Panc1 (cell line): ENCODE data around the gene DPP4. TPM values are rescaled to one million over a fixed set of nuclear protein-coding genes. Genes with fewer than 3 reads are reported as not detected.
A peak's percentile ranks its signal among the peaks of the same experiment; 100 is the strongest.

Experiments
- ATAC-seq: fragments of 200-7000 bp; cut with Tn5 transposase; 2 replicates; pipeline ENCODE4 v1.9.1; 2020; ENCODE audit warnings: mild to moderate bottlenecking, moderate library complexity
- BruUV-seq: library from RNA; stranded (reverse); fragments of 400-500 nt; replicated peaks from 2 replicates; lab custom pipeline; 2021; lab: Mats Ljungman, UMichigan
- CTCF ChIA-PET: fragments of 300-600 bp; sonication (Branson Sonifier 250); formaldehyde crosslinking; loops from one replicate; lab custom pipeline; 2022; ENCODE audit warnings: antibody characterized with exemption; lab: Charles Lee
- POLR2A ChIA-PET: fragments of 300-600 bp; sonication (Branson Sonifier 250); formaldehyde crosslinking; loops from one replicate; lab custom pipeline; 2022; ENCODE audit warnings: antibody characterized with exemption; lab: Charles Lee
- DNase-seq: peaks from one replicate; pipeline ENCODE4 v3.0.0-alpha.2; 2010; ENCODE audit warnings: low read depth, low spot score
- H3K27ac ChIP-seq: 2 replicates; pipeline ENCODE4 v1.5.1; 2011; ENCODE audit warnings: mild to moderate bottlenecking, low read length, inconsistent platforms
- H3K27me3 ChIP-seq: fragments of 200-500 bp; sonication (Bioruptor generic); 2 replicates; pipeline ENCODE4 v1.6.0; 2014; ENCODE audit warnings: low read length, inconsistent platforms; ENCODE audit not compliant: control insufficient read depth, insufficient read depth
- H3K36me3 ChIP-seq: fragments of 200-500 bp; sonication (Bioruptor generic); 2 replicates; pipeline ENCODE4 v1.5.1; 2014; ENCODE audit warnings: inconsistent platforms, mild to moderate bottlenecking, low read length, moderate library complexity; ENCODE audit not compliant: control insufficient read depth, insufficient read depth
- H3K4me1 ChIP-seq: 2 replicates; pipeline ENCODE4 v1.5.1; 2011; ENCODE audit warnings: inconsistent platforms, mild to moderate bottlenecking, low read length, moderate library complexity; ENCODE audit not compliant: control insufficient read depth, insufficient read depth
- H3K4me3 ChIP-seq, 2 experiments: 2 replicates each; pipeline ENCODE4 v1.5.1; 2011 to 2012; ENCODE audit warnings: low read depth in 2 of 2, low read length in 2 of 2, mild to moderate bottlenecking in 2 of 2, inconsistent platforms in 1 of 2, moderate library complexity in 1 of 2
- H3K9me3 ChIP-seq: fragments of 200-500 bp; sonication (Bioruptor generic); 2 replicates; pipeline ENCODE4 v1.5.1; 2014; ENCODE audit warnings: low read depth, mild to moderate bottlenecking, inconsistent platforms, low read length, moderate library complexity; ENCODE audit not compliant: control insufficient read depth, insufficient read depth
- POLR2AphosphoS5 ChIP-seq: IDR thresholded peaks from 2 replicates; pipeline ENCODE4 v1.6.1; 2012; ENCODE audit warnings: mild to moderate bottlenecking, low read depth, low read length, moderate library complexity
- SIN3A ChIP-seq: IDR thresholded peaks from 2 replicates; pipeline ENCODE4 v1.6.1; 2012; ENCODE audit warnings: low read depth, mild to moderate bottlenecking, low read length, moderate library complexity, borderline replicate concordance; ENCODE audit not compliant: insufficient read depth
- TCF7L2 ChIP-seq: IDR thresholded peaks from 2 replicates; pipeline ENCODE4 v1.6.1; 2011; ENCODE audit warnings: mild to moderate bottlenecking, low read depth, low read length, inconsistent platforms
- in situ Hi-C: cut with HindIII; loops from 2 replicates; pipeline ENCODE4 v1.10.0; 2016; ENCODE audit warnings: low sequenced_read_pairs, low pct_unique_long_range_greater_than_20kb
- intact Hi-C: fragments of 100-400 bp; cut with micrococcal nuclease; formaldehyde crosslinking; loops from one replicate; pipeline ENCODE4 v1.10.0; 2022; ENCODE audit not compliant: unreplicated experiment
- total RNA-seq: library from RNA; stranded (reverse); gene quantifications from one replicate; pipeline ENCODE4 v1.2.1, GENCODE V29; 2021; ENCODE audit not compliant: unreplicated experiment
- TF ChIP-seq, protein P1 (sequence below), 2 experiments: IDR thresholded peaks; 2 replicates each; pipeline ENCODE4 v1.6.1; 2011 to 2012; ENCODE audit warnings: low read depth in 2 of 2, control low read depth in 1 of 2, low read length in 1 of 2, mild to moderate bottlenecking in 1 of 2, moderate library complexity in 1 of 2; ENCODE audit not compliant: insufficient read depth in 1 of 2
- TF ChIP-seq, protein P2 (sequence below): fragments of 450-650 bp; IDR thresholded peaks from 2 replicates; pipeline ENCODE4 v1.5.1; 2017; ENCODE audit warnings: mild to moderate bottlenecking

The DPP4 gene
- total RNA-seq, 1 experiment from 2014 or later: 0.23 TPM

DNA sequence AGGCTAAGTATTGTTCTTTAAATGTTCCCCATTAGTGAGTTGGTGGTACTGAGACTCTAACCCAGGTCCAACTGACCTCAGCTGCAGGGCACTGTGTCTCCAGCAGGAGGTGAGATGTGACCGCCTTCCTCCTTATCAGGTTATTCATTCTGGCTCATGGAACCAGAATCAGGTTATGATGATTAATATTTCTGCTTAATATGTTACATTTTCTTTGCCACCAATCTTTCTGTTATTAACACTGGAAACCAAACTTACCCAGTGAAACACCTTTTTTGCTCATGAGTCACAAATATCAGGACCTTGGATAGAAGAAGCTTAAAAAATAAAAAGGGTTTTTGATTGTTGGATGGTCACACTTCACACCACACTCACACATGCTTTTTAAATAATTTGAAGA lies 85.4 kb downstream of the DPP4 start:
- intact Hi-C loops: no loop called here
- Histone ChIP-seq H3K9me3 (no peaks in the 10 kb centered on the region), H3K4me1 (no peaks in the 10 kb centered on the region), H3K27ac (no peak overlapping the region), H3K27me3 (no peaks in the 10 kb centered on the region), H3K36me3 (no peaks in the 10 kb centered on the region), H3K4me3 (no peak overlapping the region)
- ChIA-PET CTCF (no interaction called here), POLR2A (no interaction called here)
- BruUV-seq: no TSS peak
- TF ChIP-seq, protein P1, sequence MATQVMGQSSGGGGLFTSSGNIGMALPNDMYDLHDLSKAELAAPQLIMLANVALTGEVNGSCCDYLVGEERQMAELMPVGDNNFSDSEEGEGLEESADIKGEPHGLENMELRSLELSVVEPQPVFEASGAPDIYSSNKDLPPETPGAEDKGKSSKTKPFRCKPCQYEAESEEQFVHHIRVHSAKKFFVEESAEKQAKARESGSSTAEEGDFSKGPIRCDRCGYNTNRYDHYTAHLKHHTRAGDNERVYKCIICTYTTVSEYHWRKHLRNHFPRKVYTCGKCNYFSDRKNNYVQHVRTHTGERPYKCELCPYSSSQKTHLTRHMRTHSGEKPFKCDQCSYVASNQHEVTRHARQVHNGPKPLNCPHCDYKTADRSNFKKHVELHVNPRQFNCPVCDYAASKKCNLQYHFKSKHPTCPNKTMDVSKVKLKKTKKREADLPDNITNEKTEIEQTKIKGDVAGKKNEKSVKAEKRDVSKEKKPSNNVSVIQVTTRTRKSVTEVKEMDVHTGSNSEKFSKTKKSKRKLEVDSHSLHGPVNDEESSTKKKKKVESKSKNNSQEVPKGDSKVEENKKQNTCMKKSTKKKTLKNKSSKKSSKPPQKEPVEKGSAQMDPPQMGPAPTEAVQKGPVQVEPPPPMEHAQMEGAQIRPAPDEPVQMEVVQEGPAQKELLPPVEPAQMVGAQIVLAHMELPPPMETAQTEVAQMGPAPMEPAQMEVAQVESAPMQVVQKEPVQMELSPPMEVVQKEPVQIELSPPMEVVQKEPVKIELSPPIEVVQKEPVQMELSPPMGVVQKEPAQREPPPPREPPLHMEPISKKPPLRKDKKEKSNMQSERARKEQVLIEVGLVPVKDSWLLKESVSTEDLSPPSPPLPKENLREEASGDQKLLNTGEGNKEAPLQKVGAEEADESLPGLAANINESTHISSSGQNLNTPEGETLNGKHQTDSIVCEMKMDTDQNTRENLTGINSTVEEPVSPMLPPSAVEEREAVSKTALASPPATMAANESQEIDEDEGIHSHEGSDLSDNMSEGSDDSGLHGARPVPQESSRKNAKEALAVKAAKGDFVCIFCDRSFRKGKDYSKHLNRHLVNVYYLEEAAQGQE (IDR thresholded peaks at IDR 0.05; ENCODE audit: insufficient read depth in 1 of 2, low read depth in 2 of 2, low read length in 1 of 2): 0 out of 4 replicates have a peak, but pooled peaks of 1 of the 2 experiments have one; percentile 49
- TF ChIP-seq TCF7L2: no peak
- TF ChIP-seq, protein P2, sequence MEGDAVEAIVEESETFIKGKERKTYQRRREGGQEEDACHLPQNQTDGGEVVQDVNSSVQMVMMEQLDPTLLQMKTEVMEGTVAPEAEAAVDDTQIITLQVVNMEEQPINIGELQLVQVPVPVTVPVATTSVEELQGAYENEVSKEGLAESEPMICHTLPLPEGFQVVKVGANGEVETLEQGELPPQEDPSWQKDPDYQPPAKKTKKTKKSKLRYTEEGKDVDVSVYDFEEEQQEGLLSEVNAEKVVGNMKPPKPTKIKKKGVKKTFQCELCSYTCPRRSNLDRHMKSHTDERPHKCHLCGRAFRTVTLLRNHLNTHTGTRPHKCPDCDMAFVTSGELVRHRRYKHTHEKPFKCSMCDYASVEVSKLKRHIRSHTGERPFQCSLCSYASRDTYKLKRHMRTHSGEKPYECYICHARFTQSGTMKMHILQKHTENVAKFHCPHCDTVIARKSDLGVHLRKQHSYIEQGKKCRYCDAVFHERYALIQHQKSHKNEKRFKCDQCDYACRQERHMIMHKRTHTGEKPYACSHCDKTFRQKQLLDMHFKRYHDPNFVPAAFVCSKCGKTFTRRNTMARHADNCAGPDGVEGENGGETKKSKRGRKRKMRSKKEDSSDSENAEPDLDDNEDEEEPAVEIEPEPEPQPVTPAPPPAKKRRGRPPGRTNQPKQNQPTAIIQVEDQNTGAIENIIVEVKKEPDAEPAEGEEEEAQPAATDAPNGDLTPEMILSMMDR: 0 out of 2 replicates have a peak, but pooled peaks have one; percentile 7
- TF ChIP-seq POLR2AphosphoS5: no peak
- DNase-seq: no peak
- in situ Hi-C loops: no loop called here
- ATAC-seq: no peak

DNA sequence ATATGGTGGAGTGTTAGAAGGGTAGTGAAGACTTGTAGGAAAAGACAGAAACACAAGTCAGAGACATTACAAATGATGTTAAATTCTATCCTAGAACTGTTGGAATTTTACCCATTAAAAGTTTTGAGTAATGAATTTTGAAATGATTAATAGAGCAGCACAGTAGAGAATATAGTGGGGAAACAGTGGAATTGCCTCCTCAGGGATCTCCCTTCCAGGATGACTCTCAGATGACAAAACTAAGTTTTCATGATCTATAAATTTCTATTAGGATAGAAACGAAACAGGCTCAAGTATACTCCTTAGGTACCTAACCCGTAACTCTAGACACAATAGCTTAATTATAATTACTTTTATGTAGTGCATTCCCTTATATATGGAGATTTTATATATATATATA lies 86.7 kb downstream of the DPP4 start:
- Histone ChIP-seq H3K27ac (no peak overlapping the region), H3K4me3 (no peak overlapping the region), H3K36me3 (no peaks in the 10 kb centered on the region), H3K4me1 (no peaks in the 10 kb centered on the region), H3K27me3 (no peaks in the 10 kb centered on the region), H3K9me3 (no peaks in the 10 kb centered on the region)
- DNase-seq: no peak
- BruUV-seq: no TSS peak
- no peak for TF ChIP-seq SIN3A
- no peak for TF ChIP-seq TCF7L2
- no peak for TF ChIP-seq POLR2AphosphoS5
- ATAC-seq: no peak
- ChIA-PET CTCF (no interaction called here), POLR2A (no interaction called here)
- in situ Hi-C loops: no loop called here
- intact Hi-C loops: no loop called here

DNA sequence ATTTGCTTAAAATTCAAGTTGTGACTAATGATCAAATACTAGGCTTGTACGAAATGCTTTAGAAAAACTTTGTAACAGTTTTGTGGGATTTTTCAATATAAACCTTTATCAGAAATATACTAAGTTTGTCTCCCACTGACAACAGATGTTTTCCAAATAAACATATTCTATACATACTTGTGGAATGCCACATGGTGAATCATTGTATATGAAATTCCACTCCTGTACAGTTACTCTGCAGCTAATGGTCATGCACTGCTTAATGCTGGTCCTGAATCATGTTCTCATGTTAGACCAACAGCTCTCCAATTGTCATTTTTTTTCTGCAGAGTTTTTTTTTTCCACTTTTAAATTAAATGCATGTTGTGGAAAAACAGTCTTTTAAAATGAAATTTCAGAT lies 90.1 kb downstream of the DPP4 start:
- intact Hi-C loops: no loop called here
- no peaks in the 10 kb centered on the region for H3K9me3 ChIP-seq
- DNase-seq (no peak), ATAC-seq (no peak)
- in situ Hi-C loops: no loop called here
- ChIA-PET POLR2A (no interaction called here), CTCF (no interaction called here)
- H3K4me3 ChIP-seq: no peak overlapping the region
- no peak overlapping the region for H3K27ac ChIP-seq
- no TSS peak for BruUV-seq
- H3K4me1 ChIP-seq: no peaks in the 10 kb centered on the region
- H3K36me3 ChIP-seq: no peaks in the 10 kb centered on the region
- no peaks in the 10 kb centered on the region for H3K27me3 ChIP-seq
- TF ChIP-seq TCF7L2 (no peak), SIN3A (no peak), POLR2AphosphoS5 (no peak)
- TF ChIP-seq, protein P1 (IDR thresholded peaks at IDR 0.05; ENCODE audit: insufficient read depth in 1 of 2, low read depth in 2 of 2, low read length in 1 of 2): no peak
- TF ChIP-seq, protein P2: no peak
